Aorta (tissue), 5 donors: ENCODE results near the gene FGD4. TPM values are rescaled to one million over a fixed set of nuclear protein-coding genes. Genes with fewer than 3 reads are reported as not detected.

Experiments
- ATAC-seq: fragments of 200-7000 bp; cut with Tn5 transposase; one replicate; pipeline ENCODE4 v1.9.1; 2022; ENCODE audit warnings: moderate library complexity; ENCODE audit not compliant: low FRiP score
- DNase-seq, 2 donors: peaks; one replicate each; pipeline ENCODE4 v3.0.0-alpha.2; 2020
- H3K27ac ChIP-seq, 2 donors: one replicate each; pipeline ENCODE4 v1.5.1; 2013; ENCODE audit warnings: low read length in 2 of 2, mild to moderate bottlenecking in 2 of 2, moderate library complexity in 2 of 2, control low read depth in 1 of 2, inconsistent platforms in 1 of 2, low read depth in 1 of 2
- H3K27me3 ChIP-seq, 2 donors: one replicate each; pipeline ENCODE4 v1.6.1; 2013; ENCODE audit warnings: control low read depth in 1 of 2, low read length in 1 of 2, mild to moderate bottlenecking in 1 of 2, moderate library complexity in 1 of 2; ENCODE audit not compliant: insufficient read depth in 2 of 2, control insufficient read depth in 1 of 2
- H3K36me3 ChIP-seq, 2 donors: one replicate each; pipeline ENCODE4 v1.6.1; 2013; ENCODE audit warnings: control low read depth in 1 of 2, low read length in 1 of 2, mild to moderate bottlenecking in 1 of 2; ENCODE audit not compliant: insufficient read depth in 2 of 2, control insufficient read depth in 1 of 2
- H3K4me1 ChIP-seq, 2 donors: one replicate each; pipeline ENCODE4 v1.6.1; 2013; ENCODE audit warnings: low read length in 2 of 2, control low read depth in 1 of 2, mild to moderate bottlenecking in 1 of 2, moderate library complexity in 1 of 2; ENCODE audit not compliant: insufficient read depth in 2 of 2, control insufficient read depth in 1 of 2
- H3K4me3 ChIP-seq, 2 donors: one replicate each; pipeline ENCODE4 v1.5.1; 2013; ENCODE audit warnings: low read length in 2 of 2, control low read depth in 1 of 2, mild to moderate bottlenecking in 1 of 2
- H3K9me3 ChIP-seq: one replicate; pipeline ENCODE4 v1.6.1; 2013; ENCODE audit warnings: mild to moderate bottlenecking, low read length; ENCODE audit not compliant: control insufficient read depth
- WGBS, 2 donors: extraction: QIAGEN DNeasy Blood & Tissue Kit; methylation state at CpG; one replicate each; pipeline ENCODE4 v1.1.7; 2013; 5-methylcytosine and 5-hydroxymethylcytosine counted together
- intact Hi-C, 2 donors: fragments of 100-400 bp; cut with DNase I; formaldehyde crosslinking; loops; one replicate each; pipeline versions ENCODE4 v1.14.2 to v1.15.0; 2022
- polyA plus RNA-seq, 2 donors: library from polyadenylated mRNA; stranded (reverse); fragments of 200-250 nt; gene quantifications; one replicate each; pipeline ENCODE4 v1.2.3, GENCODE V29; 2013
- total RNA-seq, 2 donors: library from RNA; stranded (reverse); fragmentation: NEBNext Ultra II Directional; extraction: Animal tissue kit (Norgen Biotek cat#: 25700); gene quantifications; one replicate each; pipeline ENCODE4 v1.2.1, GENCODE V29; 2021
- donor health status: healthy with polysubstance abuse.
- donor health status: Bipolar disorder and iron deficiency.
- donor health status: DM: no; HTN: no; CAD: no.
- donor health status: DM: no; HTN: no; CAD: no.
- donor health status: DM: yes; HTN: yes; CAD: no.

Gene FGD4
- total and polyA plus RNA-seq, 4 donors: 5.5 to 46.9 (median 24.0) TPM

- H3K27me3 ChIP-seq: no peaks in the 10 kb centered on the region
- 94 to 95% methylated on average over 6 of the region's 6 CpGs for WGBS, 2 donors
- no peak for DNase-seq
- no peak overlapping the region for H3K4me3 ChIP-seq
- intact Hi-C loops: no loop called here
- peaks cover 6 to 9% of the 10 kb centered on the region in 2 donors for H3K36me3 ChIP-seq
- no peaks in the 10 kb centered on the region for H3K9me3 ChIP-seq
- H3K4me1 ChIP-seq: no peaks in the 10 kb centered on the region
- H3K27ac ChIP-seq: no peak overlapping the region
- ATAC-seq: peak; percentile 74
Measured at GRCh38 chr12:32641287-32641901, 242.0 kb downstream of the FGD4 start.

- Histone ChIP-seq H3K27me3 (no peaks in the 10 kb centered on the region), H3K4me1 (no peaks in the 10 kb centered on the region), H3K27ac (no peak overlapping the region), H3K9me3 (no peaks in the 10 kb centered on the region), H3K36me3 (peaks cover 6 to 9% of the 10 kb centered on the region in 2 donors), H3K4me3 (no peak overlapping the region)
- 59 to 62% methylated on average over 2 of the region's 2 CpGs for WGBS, 2 donors
- no peak for ATAC-seq
- intact Hi-C loops: no loop called here
- no peak for DNase-seq
Measured at GRCh38 chr12:32644431-32644830, 245.1 kb downstream of the FGD4 start.

GRCh38 chr12:32647275-32647674 is 247.9 kb downstream of the FGD4 start:
- Histone ChIP-seq H3K9me3 (no peaks in the 10 kb centered on the region), H3K27ac (no peak overlapping the region), H3K27me3 (no peaks in the 10 kb centered on the region), H3K36me3 (no peaks in the 10 kb centered on the region), H3K4me1 (no peaks in the 10 kb centered on the region), H3K4me3 (no peak overlapping the region)
- ATAC-seq (no peak), DNase-seq (no peak)
- WGBS, 2 donors: 55 to 61% methylated on average over 3 of the region's 3 CpGs
- intact Hi-C loops: no loop called here

- no peak for DNase-seq
- WGBS, 2 donors: 70 to 90% methylated on average over 2 of the region's 2 CpGs
- ATAC-seq: no peak
- H3K27ac ChIP-seq: no peak overlapping the region
- H3K4me3 ChIP-seq: no peak overlapping the region
- H3K9me3 ChIP-seq: no peaks in the 10 kb centered on the region
- H3K4me1 ChIP-seq: no peaks in the 10 kb centered on the region
- no peaks in the 10 kb centered on the region for H3K36me3 ChIP-seq
- intact Hi-C loops: no loop called here
- no peaks in the 10 kb centered on the region for H3K27me3 ChIP-seq
Measured at GRCh38 chr12:32650508-32650907, 251.2 kb downstream of the FGD4 start.

- ATAC-seq: no peak
- no peak for DNase-seq
- no peaks in the 10 kb centered on the region for H3K27me3 ChIP-seq
- no peaks in the 10 kb centered on the region for H3K9me3 ChIP-seq
- no peaks in the 10 kb centered on the region for H3K4me1 ChIP-seq
- 90 to 92% methylated on average over 5 of the region's 5 CpGs for WGBS, 2 donors
- intact Hi-C loops: no loop called here
- H3K36me3 ChIP-seq: no peaks in the 10 kb centered on the region
- no peak overlapping the region for H3K4me3 ChIP-seq
- no peak overlapping the region for H3K27ac ChIP-seq
Measured at GRCh38 chr12:32651151-32651955, 252.0 kb downstream of the FGD4 start.

GRCh38 chr12:32651956-32652210 is 252.5 kb downstream of the FGD4 start:
- Histone ChIP-seq H3K27ac (no peak overlapping the region), H3K36me3 (no peaks in the 10 kb centered on the region), H3K4me3 (no peak overlapping the region), H3K9me3 (no peaks in the 10 kb centered on the region), H3K4me1 (no peaks in the 10 kb centered on the region), H3K27me3 (no peaks in the 10 kb centered on the region)
- intact Hi-C loops: no loop called here
- 86 to 87% methylated on average over 4 of the region's 4 CpGs for WGBS, 2 donors
- ATAC-seq: no peak
- no peak for DNase-seq

- Histone ChIP-seq H3K36me3 (no peaks in the 10 kb centered on the region), H3K4me1 (peaks cover 0 to 4% of the 10 kb centered on the region in 2 donors), H3K27me3 (no peaks in the 10 kb centered on the region), H3K4me3 (no peak overlapping the region), H3K27ac (no peak overlapping the region), H3K9me3 (no peaks in the 10 kb centered on the region)
- WGBS, 2 donors: 47 to 48% methylated on average over 6 of the region's 6 CpGs
- intact Hi-C loops: loop anchor here (5.0 kb wide), 2 partner anchors 203 to 293 kb away; no protein-coding TSS in a partner anchor
- ATAC-seq (no peak), DNase-seq (no peak)
Measured at GRCh38 chr12:32659908-32660440, 260.6 kb downstream of the FGD4 start.

- 92 to 93% methylated on average over 7 of the region's 7 CpGs for WGBS, 2 donors
- H3K9me3 ChIP-seq: no peaks in the 10 kb centered on the region
- intact Hi-C loops: no loop called here
- no peak overlapping the region for H3K4me3 ChIP-seq
- H3K27me3 ChIP-seq: no peaks in the 10 kb centered on the region
- H3K4me1 ChIP-seq: peaks cover 0 to 4% of the 10 kb centered on the region in 2 donors
- no peaks in the 10 kb centered on the region for H3K36me3 ChIP-seq
- ATAC-seq (no peak), DNase-seq (no peak)
- no peak overlapping the region for H3K27ac ChIP-seq
Measured at GRCh38 chr12:32661706-32662105, 262.3 kb downstream of the FGD4 start.

- ATAC-seq (no peak), DNase-seq (no peak)
- no peak overlapping the region for H3K4me3 ChIP-seq
- H3K4me1 ChIP-seq: peaks cover 0 to 4% of the 10 kb centered on the region in 2 donors
- no peaks in the 10 kb centered on the region for H3K9me3 ChIP-seq
- H3K27ac ChIP-seq: no peak overlapping the region
- H3K36me3 ChIP-seq: no peaks in the 10 kb centered on the region
- intact Hi-C loops: no loop called here
- WGBS, 2 donors: 84 to 89% methylated on average over 2 of the region's 2 CpGs
- no peaks in the 10 kb centered on the region for H3K27me3 ChIP-seq
Measured at GRCh38 chr12:32662665-32663064, 263.3 kb downstream of the FGD4 start.
